HFFc6 (cell line): ENCODE results near the gene SPRR3. TPM values are rescaled to one million over a fixed set of nuclear protein-coding genes. Genes with fewer than 3 reads are reported as not detected.

Experiments used
- DNase-seq: peaks from one replicate; pipeline ENCODE4 v3.0.0-alpha.2; 2018
- H3K27ac Mint-ChIP-seq: 2 replicates; pipeline ENCODE4 v1.8.0; 2020; ENCODE audit warnings: mild to moderate bottlenecking, mixed read lengths
- H3K27me3 Mint-ChIP-seq: 2 replicates; pipeline ENCODE4 v1.8.0; 2021; ENCODE audit warnings: mild to moderate bottlenecking, moderate library complexity, mixed read lengths; ENCODE audit not compliant: insufficient read depth
- H3K36me3 Mint-ChIP-seq: 2 replicates; pipeline ENCODE4 v1.8.0; 2021; ENCODE audit warnings: low read depth, mixed read lengths
- H3K4me1 Mint-ChIP-seq: 2 replicates; pipeline ENCODE4 v1.8.0; 2020; ENCODE audit warnings: low read depth, mixed read lengths
- H3K4me3 Mint-ChIP-seq: 2 replicates; pipeline ENCODE4 v1.8.0; 2020; ENCODE audit warnings: mild to moderate bottlenecking, moderate library complexity, mixed read lengths
- H3K9me3 Mint-ChIP-seq: 2 replicates; pipeline ENCODE4 v1.8.0; 2020; ENCODE audit warnings: mild to moderate bottlenecking, mixed read lengths
- total RNA-seq, 6 experiments: library from RNA; stranded (reverse); fragmentation: NEBNext Ultra II Directional; extraction: Animal tissue kit (Norgen Biotek cat#: 25700); gene quantifications; 2 replicates in 1 of 6; 3 replicates in 5 of 6; pipeline ENCODE4 v1.2.3, GENCODE V29; 2021
- TF ChIP-seq, protein P1 (sequence below): fragments of 200-600 bp; sonication (generic); IDR thresholded peaks from 2 replicates; pipeline ENCODE4 v1.5.0; 2021; ENCODE audit warnings: antibody characterized with exemption, mild to moderate bottlenecking

The SPRR3 gene
- total RNA-seq, 6 experiments from 2014 or later = not detected

DNA sequence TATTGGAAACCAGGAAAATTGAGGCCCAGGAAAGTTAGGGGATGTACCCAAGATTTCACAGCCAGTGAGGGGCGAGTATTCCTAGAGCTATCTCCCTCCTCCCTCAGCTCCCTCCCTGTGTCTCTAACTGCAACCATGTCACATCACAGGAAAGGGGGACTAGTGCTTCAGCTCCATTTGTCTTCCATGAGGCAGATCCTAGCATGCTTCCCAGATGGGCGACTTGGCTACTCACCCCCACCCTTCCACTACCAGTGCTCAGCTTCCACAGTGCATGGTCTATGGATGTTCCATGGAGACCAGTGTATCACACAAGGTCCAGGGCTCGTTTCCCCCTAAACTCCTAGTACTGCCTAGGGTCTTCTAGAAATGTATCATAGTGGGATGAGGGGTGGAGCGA lies 35.7 kb upstream of the SPRR3 start:
- no peak overlapping the region for H3K4me3 Mint-ChIP-seq
- no peak overlapping the region for H3K27ac Mint-ChIP-seq
- peaks cover 5% of the 10 kb centered on the region for H3K27me3 Mint-ChIP-seq
- H3K4me1 Mint-ChIP-seq = no peaks in the 10 kb centered on the region
- no peaks in the 10 kb centered on the region; the same call in 1 of the 2 replicates for H3K36me3 Mint-ChIP-seq
- TF ChIP-seq, protein P1, sequence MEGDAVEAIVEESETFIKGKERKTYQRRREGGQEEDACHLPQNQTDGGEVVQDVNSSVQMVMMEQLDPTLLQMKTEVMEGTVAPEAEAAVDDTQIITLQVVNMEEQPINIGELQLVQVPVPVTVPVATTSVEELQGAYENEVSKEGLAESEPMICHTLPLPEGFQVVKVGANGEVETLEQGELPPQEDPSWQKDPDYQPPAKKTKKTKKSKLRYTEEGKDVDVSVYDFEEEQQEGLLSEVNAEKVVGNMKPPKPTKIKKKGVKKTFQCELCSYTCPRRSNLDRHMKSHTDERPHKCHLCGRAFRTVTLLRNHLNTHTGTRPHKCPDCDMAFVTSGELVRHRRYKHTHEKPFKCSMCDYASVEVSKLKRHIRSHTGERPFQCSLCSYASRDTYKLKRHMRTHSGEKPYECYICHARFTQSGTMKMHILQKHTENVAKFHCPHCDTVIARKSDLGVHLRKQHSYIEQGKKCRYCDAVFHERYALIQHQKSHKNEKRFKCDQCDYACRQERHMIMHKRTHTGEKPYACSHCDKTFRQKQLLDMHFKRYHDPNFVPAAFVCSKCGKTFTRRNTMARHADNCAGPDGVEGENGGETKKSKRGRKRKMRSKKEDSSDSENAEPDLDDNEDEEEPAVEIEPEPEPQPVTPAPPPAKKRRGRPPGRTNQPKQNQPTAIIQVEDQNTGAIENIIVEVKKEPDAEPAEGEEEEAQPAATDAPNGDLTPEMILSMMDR = no peak
- peaks cover 9% of the 10 kb centered on the region; the same call in 1 of the 2 replicates for H3K9me3 Mint-ChIP-seq
- no peak for DNase-seq

- Mint-ChIP-seq H3K27me3 (peaks cover 5% of the 10 kb centered on the region), H3K36me3 (no peaks in the 10 kb centered on the region; the same call in 1 of the 2 replicates), H3K4me3 (no peak overlapping the region), H3K27ac (no peak overlapping the region), H3K9me3 (peaks cover 18% of the 10 kb centered on the region; the same call in 1 of the 2 replicates), H3K4me1 (no peaks in the 10 kb centered on the region)
- DNase-seq = no peak
- TF ChIP-seq, protein P1 = no peak
Measured at GRCh38 chr1:152967201-152967600, 34.3 kb upstream of the SPRR3 start.

DNA sequence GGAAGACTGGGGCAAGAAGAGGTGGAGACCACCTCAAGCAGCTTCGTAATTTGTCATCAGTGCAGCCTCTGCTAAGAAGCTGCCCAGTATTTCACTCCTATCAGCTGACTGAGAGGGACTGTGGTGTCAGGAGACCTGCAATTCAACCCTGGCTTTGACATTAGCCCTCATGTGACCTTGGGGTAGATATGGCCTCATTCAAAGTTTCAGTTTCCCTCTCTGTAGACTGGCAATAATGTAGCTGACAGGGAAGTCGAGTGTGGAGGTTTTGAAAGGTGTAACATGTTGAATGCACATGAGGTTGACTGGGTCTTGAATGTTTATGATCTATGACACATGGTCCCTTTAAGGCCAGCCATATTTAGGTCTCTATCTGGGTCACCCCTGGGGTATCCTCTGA lies 33.3 kb upstream of the SPRR3 start:
- DNase-seq = no peak
- peaks cover 25% of the 10 kb centered on the region; the same call in 1 of the 2 replicates for H3K9me3 Mint-ChIP-seq
- TF ChIP-seq, protein P1 = no peak
- H3K36me3 Mint-ChIP-seq = no peaks in the 10 kb centered on the region; the same call in 1 of the 2 replicates
- H3K27ac Mint-ChIP-seq = no peak overlapping the region
- no peaks in the 10 kb centered on the region for H3K4me1 Mint-ChIP-seq
- peaks cover 5% of the 10 kb centered on the region for H3K27me3 Mint-ChIP-seq
- H3K4me3 Mint-ChIP-seq = no peak overlapping the region

- no peak for DNase-seq
- Mint-ChIP-seq H3K4me1 (no peaks in the 10 kb centered on the region), H3K27ac (no peak overlapping the region), H3K9me3 (peaks cover 31% of the 10 kb centered on the region; the same call in 1 of the 2 replicates), H3K4me3 (no peak overlapping the region), H3K27me3 (peaks cover 5% of the 10 kb centered on the region), H3K36me3 (no peaks in the 10 kb centered on the region; the same call in 1 of the 2 replicates)
- TF ChIP-seq, protein P1 = no peak
Measured at GRCh38 chr1:152969036-152969435, 32.5 kb upstream of the SPRR3 start.

DNA sequence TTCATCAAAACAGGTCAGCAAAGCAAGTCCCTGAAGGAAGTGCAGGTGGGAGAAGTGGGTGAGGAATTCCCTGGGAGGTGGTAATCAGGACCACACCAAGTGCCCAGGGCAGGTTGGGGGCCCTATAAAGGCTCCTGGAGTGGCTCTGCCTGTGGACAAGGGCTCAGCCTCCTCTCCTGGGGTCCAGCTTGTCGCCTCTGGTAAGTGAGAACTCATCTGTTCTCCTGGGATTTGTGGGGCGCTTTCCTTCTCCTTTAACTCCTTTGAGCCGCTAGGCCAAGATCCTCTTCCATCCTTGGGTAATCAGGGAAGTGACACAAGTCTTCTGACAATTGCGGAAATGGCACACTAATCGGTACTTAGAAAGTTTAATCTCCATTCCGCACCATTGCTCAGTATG lies 31.1 kb upstream of the SPRR3 start, which contains the start of gene SPRR4:
Gene SPRR4, plus strand, starts transcription at position 154 of the 400 bp plus-strand sequence. CDS start 1,243 bp downstream, outside the sequence.
- Mint-ChIP-seq H3K36me3 (no peaks in the 10 kb centered on the region; the same call in 1 of the 2 replicates), H3K9me3 (peaks cover 31% of the 10 kb centered on the region; the same call in 1 of the 2 replicates), H3K4me1 (no peaks in the 10 kb centered on the region), H3K27me3 (peaks cover 3% of the 10 kb centered on the region), H3K4me3 (no peak within 1 kb of the TSS), H3K27ac (no peak within 1 kb of the TSS)
- TF ChIP-seq, protein P1 = no peak
- no peak for DNase-seq
